Panc1 (cell line): ENCODE results near the gene UST. TPM values are rescaled to one million over a fixed set of nuclear protein-coding genes. Genes with fewer than 3 reads are reported as not detected.

Source experiments
- ATAC-seq: fragments of 200-7000 bp; cut with Tn5 transposase; 2 replicates; pipeline ENCODE4 v1.9.1; 2020; ENCODE audit warnings: mild to moderate bottlenecking, moderate library complexity
- BruUV-seq: library from RNA; stranded (reverse); fragments of 400-500 nt; replicated peaks from 2 replicates; lab custom pipeline; 2021; lab: Mats Ljungman, UMichigan
- CTCF ChIA-PET: fragments of 300-600 bp; sonication (Branson Sonifier 250); formaldehyde crosslinking; loops from one replicate; lab custom pipeline; 2022; ENCODE audit warnings: antibody characterized with exemption; lab: Charles Lee
- POLR2A ChIA-PET: fragments of 300-600 bp; sonication (Branson Sonifier 250); formaldehyde crosslinking; loops from one replicate; lab custom pipeline; 2022; ENCODE audit warnings: antibody characterized with exemption; lab: Charles Lee
- DNase-seq: peaks from one replicate; pipeline ENCODE4 v3.0.0-alpha.2; 2010; ENCODE audit warnings: low read depth, low spot score
- H3K27ac ChIP-seq: 2 replicates; pipeline ENCODE4 v1.5.1; 2011; ENCODE audit warnings: mild to moderate bottlenecking, low read length, inconsistent platforms
- H3K27me3 ChIP-seq: fragments of 200-500 bp; sonication (Bioruptor generic); 2 replicates; pipeline ENCODE4 v1.6.0; 2014; ENCODE audit warnings: low read length, inconsistent platforms; ENCODE audit not compliant: control insufficient read depth, insufficient read depth
- H3K36me3 ChIP-seq: fragments of 200-500 bp; sonication (Bioruptor generic); 2 replicates; pipeline ENCODE4 v1.5.1; 2014; ENCODE audit warnings: inconsistent platforms, mild to moderate bottlenecking, low read length, moderate library complexity; ENCODE audit not compliant: control insufficient read depth, insufficient read depth
- H3K4me1 ChIP-seq: 2 replicates; pipeline ENCODE4 v1.5.1; 2011; ENCODE audit warnings: inconsistent platforms, mild to moderate bottlenecking, low read length, moderate library complexity; ENCODE audit not compliant: control insufficient read depth, insufficient read depth
- H3K4me3 ChIP-seq, 2 experiments: 2 replicates each; pipeline ENCODE4 v1.5.1; 2011 to 2012; ENCODE audit warnings: low read depth in 2 of 2, low read length in 2 of 2, mild to moderate bottlenecking in 2 of 2, inconsistent platforms in 1 of 2, moderate library complexity in 1 of 2
- H3K9me3 ChIP-seq: fragments of 200-500 bp; sonication (Bioruptor generic); 2 replicates; pipeline ENCODE4 v1.5.1; 2014; ENCODE audit warnings: low read depth, mild to moderate bottlenecking, inconsistent platforms, low read length, moderate library complexity; ENCODE audit not compliant: control insufficient read depth, insufficient read depth
- POLR2AphosphoS5 ChIP-seq: IDR thresholded peaks from 2 replicates; pipeline ENCODE4 v1.6.1; 2012; ENCODE audit warnings: mild to moderate bottlenecking, low read depth, low read length, moderate library complexity
- SIN3A ChIP-seq: IDR thresholded peaks from 2 replicates; pipeline ENCODE4 v1.6.1; 2012; ENCODE audit warnings: low read depth, mild to moderate bottlenecking, low read length, moderate library complexity, borderline replicate concordance; ENCODE audit not compliant: insufficient read depth
- TCF7L2 ChIP-seq: IDR thresholded peaks from 2 replicates; pipeline ENCODE4 v1.6.1; 2011; ENCODE audit warnings: mild to moderate bottlenecking, low read depth, low read length, inconsistent platforms
- in situ Hi-C: cut with HindIII; loops from 2 replicates; pipeline ENCODE4 v1.10.0; 2016; ENCODE audit warnings: low sequenced_read_pairs, low pct_unique_long_range_greater_than_20kb
- intact Hi-C: fragments of 100-400 bp; cut with micrococcal nuclease; formaldehyde crosslinking; loops from one replicate; pipeline ENCODE4 v1.10.0; 2022; ENCODE audit not compliant: unreplicated experiment
- total RNA-seq: library from RNA; stranded (reverse); gene quantifications from one replicate; pipeline ENCODE4 v1.2.1, GENCODE V29; 2021; ENCODE audit not compliant: unreplicated experiment
- TF ChIP-seq, protein P1 (sequence below): fragments of 450-650 bp; IDR thresholded peaks from 2 replicates; pipeline ENCODE4 v1.5.1; 2017; ENCODE audit warnings: mild to moderate bottlenecking
- TF ChIP-seq, protein P2 (sequence below), 2 experiments: IDR thresholded peaks; 2 replicates each; pipeline ENCODE4 v1.6.1; 2011 to 2012; ENCODE audit warnings: low read depth in 2 of 2, control low read depth in 1 of 2, low read length in 1 of 2, mild to moderate bottlenecking in 1 of 2, moderate library complexity in 1 of 2; ENCODE audit not compliant: insufficient read depth in 1 of 2

Gene UST
- total RNA-seq, 1 experiment from 2014 or later = 0.15 TPM

DNA sequence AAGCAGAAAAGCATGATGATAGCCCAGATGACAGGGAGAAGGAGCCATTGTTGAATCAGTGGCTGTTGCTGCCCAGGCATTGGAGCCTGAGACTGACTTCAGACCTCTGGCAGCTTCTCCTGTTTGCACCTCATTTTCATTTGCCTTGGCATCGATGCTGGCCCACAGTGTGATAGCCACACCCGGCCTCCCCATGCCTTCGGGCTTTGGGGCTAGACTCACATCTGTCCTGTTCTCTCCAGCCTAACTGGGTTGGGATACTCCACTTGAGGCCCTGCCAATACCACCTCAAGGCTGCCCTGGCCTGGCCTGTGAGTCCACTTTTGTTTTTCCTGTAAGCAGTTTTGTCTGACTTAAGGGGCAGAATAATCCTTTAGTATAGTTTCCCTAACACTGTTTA is 140.4 kb downstream of the UST start:
- ChIA-PET CTCF (no interaction called here), POLR2A (no interaction called here)
- Histone ChIP-seq H3K9me3 (no peaks in the 10 kb centered on the region), H3K4me1 (no peaks in the 10 kb centered on the region), H3K27ac (no peak overlapping the region), H3K36me3 (no peaks in the 10 kb centered on the region), H3K4me3 (no peak overlapping the region), H3K27me3 (0 out of 2 replicates have a peak, but pooled peaks cover 2% of the 10 kb centered on the region)
- ATAC-seq = no peak
- in situ Hi-C loops = no loop called here
- DNase-seq = no peak
- intact Hi-C loops = no loop called here
- no peak for TF ChIP-seq TCF7L2
- no peak for TF ChIP-seq SIN3A
- TF ChIP-seq, protein P1, sequence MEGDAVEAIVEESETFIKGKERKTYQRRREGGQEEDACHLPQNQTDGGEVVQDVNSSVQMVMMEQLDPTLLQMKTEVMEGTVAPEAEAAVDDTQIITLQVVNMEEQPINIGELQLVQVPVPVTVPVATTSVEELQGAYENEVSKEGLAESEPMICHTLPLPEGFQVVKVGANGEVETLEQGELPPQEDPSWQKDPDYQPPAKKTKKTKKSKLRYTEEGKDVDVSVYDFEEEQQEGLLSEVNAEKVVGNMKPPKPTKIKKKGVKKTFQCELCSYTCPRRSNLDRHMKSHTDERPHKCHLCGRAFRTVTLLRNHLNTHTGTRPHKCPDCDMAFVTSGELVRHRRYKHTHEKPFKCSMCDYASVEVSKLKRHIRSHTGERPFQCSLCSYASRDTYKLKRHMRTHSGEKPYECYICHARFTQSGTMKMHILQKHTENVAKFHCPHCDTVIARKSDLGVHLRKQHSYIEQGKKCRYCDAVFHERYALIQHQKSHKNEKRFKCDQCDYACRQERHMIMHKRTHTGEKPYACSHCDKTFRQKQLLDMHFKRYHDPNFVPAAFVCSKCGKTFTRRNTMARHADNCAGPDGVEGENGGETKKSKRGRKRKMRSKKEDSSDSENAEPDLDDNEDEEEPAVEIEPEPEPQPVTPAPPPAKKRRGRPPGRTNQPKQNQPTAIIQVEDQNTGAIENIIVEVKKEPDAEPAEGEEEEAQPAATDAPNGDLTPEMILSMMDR = no peak
- TF ChIP-seq, protein P2, sequence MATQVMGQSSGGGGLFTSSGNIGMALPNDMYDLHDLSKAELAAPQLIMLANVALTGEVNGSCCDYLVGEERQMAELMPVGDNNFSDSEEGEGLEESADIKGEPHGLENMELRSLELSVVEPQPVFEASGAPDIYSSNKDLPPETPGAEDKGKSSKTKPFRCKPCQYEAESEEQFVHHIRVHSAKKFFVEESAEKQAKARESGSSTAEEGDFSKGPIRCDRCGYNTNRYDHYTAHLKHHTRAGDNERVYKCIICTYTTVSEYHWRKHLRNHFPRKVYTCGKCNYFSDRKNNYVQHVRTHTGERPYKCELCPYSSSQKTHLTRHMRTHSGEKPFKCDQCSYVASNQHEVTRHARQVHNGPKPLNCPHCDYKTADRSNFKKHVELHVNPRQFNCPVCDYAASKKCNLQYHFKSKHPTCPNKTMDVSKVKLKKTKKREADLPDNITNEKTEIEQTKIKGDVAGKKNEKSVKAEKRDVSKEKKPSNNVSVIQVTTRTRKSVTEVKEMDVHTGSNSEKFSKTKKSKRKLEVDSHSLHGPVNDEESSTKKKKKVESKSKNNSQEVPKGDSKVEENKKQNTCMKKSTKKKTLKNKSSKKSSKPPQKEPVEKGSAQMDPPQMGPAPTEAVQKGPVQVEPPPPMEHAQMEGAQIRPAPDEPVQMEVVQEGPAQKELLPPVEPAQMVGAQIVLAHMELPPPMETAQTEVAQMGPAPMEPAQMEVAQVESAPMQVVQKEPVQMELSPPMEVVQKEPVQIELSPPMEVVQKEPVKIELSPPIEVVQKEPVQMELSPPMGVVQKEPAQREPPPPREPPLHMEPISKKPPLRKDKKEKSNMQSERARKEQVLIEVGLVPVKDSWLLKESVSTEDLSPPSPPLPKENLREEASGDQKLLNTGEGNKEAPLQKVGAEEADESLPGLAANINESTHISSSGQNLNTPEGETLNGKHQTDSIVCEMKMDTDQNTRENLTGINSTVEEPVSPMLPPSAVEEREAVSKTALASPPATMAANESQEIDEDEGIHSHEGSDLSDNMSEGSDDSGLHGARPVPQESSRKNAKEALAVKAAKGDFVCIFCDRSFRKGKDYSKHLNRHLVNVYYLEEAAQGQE (IDR thresholded peaks at IDR 0.05; ENCODE audit: insufficient read depth in 1 of 2, low read depth in 2 of 2, low read length in 1 of 2) = no peak
- TF ChIP-seq POLR2AphosphoS5 = no peak
- no TSS peak for BruUV-seq

DNA sequence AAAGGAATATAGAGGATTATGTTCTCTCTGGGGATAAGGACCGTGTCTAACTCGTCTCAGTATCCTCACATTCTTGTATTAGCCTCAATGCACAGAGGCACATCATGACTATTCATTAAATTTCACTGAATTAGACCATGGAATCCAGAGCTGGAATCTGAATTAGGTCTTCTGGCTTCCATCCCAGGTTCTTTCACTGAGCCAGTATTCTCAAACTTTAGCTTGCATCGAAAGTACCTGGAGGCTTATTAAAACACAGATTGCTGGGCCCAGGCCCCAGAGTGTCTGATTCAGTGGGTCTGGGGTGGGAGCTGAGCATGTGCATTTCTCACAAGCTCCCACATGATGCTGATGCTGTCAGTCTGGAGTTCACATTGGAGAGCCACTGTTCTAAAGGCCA is 142.0 kb downstream of the UST start:
- ChIA-PET CTCF (no interaction called here), POLR2A (no interaction called here)
- in situ Hi-C loops (no loop called here), intact Hi-C loops (no loop called here)
- no peak overlapping the region for H3K27ac ChIP-seq
- H3K36me3 ChIP-seq = no peaks in the 10 kb centered on the region; the same call in 1 of the 2 replicates
- no peak overlapping the region for H3K4me3 ChIP-seq
- BruUV-seq = no TSS peak
- H3K4me1 ChIP-seq = no peaks in the 10 kb centered on the region
- no peaks in the 10 kb centered on the region for H3K9me3 ChIP-seq
- DNase-seq (no peak), ATAC-seq (no peak)
- H3K27me3 ChIP-seq = 0 out of 2 replicates have a peak, but pooled peaks cover 2% of the 10 kb centered on the region
- TF ChIP-seq, protein P1 = no peak
- TF ChIP-seq, protein P2 (IDR thresholded peaks at IDR 0.05; ENCODE audit: insufficient read depth in 1 of 2, low read depth in 2 of 2, low read length in 1 of 2) = no peak
- no peak for TF ChIP-seq SIN3A
- TF ChIP-seq TCF7L2 = no peak
- no peak for TF ChIP-seq POLR2AphosphoS5
